PFSK-1 (cell line): ENCODE measurements around the gene RPS6KA2.

ENCODE experiments used
- POLR2AphosphoS5 ChIP-seq: IDR thresholded peaks from 2 replicates; pipeline ENCODE4 v1.6.1; 2012; ENCODE audit warnings: low read depth, mild to moderate bottlenecking, control low read depth, low read length, moderate library complexity
- REST ChIP-seq, 2 experiments: IDR thresholded peaks; 2 replicates each; pipeline versions ENCODE4 v1.6.1 to v1.8.0; 2011 to 2012; ENCODE audit warnings: low read depth in 2 of 2, low read length in 2 of 2, control low read depth in 1 of 2, inconsistent platforms in 1 of 2, mild to moderate bottlenecking in 1 of 2, moderate library complexity in 1 of 2; ENCODE audit not compliant: insufficient read depth in 1 of 2

DNA sequence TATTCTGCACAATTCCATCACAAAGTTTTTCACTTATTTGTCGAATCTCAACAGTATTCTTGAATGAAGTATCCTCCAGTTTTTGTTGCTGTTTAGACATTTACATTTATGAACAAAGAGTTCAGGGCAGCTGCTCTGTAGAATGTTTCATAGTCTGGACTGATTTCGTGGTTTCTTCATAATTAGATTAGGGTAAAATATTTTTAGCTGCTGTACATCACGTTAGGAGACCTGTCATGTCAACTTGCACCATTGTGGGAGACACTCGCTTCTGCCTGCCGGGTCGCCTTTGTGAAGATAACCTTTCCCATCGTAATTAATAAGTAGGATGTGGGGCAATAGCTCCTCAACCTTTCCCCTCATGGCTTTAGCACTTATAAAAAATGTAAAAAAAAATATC, 27.5 kb upstream of the RPS6KA2 start:
- TF ChIP-seq POLR2AphosphoS5 (no peak), REST (IDR thresholded peaks at IDR 0.05; ENCODE audit: insufficient read depth in 1 of 2, low read depth in 2 of 2, low read length in 2 of 2) (no peak)
